Peyer's patch (tissue), 4 donors: ENCODE measurements around the gene NIBAN1. TPM values are rescaled to one million over a fixed set of nuclear protein-coding genes. Genes with fewer than 3 reads are reported as not detected.

Experiments
- DNase-seq, 3 donors: peaks; one replicate each; pipeline ENCODE4 v3.0.0-alpha.2; 2017 to 2019
- H3K27ac ChIP-seq, 4 donors: fragments of 200-600 bp; sonication (generic); one replicate each; pipeline ENCODE4 v1.5.1; 2016 to 2019
- H3K27me3 ChIP-seq, 2 donors: fragments of 200-600 bp; sonication (generic); one replicate each; pipeline ENCODE4 v1.5.1; 2019
- H3K36me3 ChIP-seq, 3 donors: fragments of 200-600 bp; sonication (generic); one replicate each; pipeline ENCODE4 v1.5.1; 2016 to 2019
- H3K4me1 ChIP-seq, 4 donors: fragments of 200-600 bp; sonication (generic); one replicate each; pipeline ENCODE4 v1.5.1; 2016 to 2019
- H3K4me3 ChIP-seq, 4 donors: fragments of 200-600 bp; sonication (generic); 1 replicate in 3 of 4; 2 replicates in 1 of 4; pipeline ENCODE4 v1.5.1; 2016 to 2019; ENCODE audit warnings: mild to moderate bottlenecking in 1 of 4
- H3K9me3 ChIP-seq, 4 donors: fragments of 200-600 bp; sonication (generic); one replicate each; pipeline ENCODE4 v1.5.1; 2016 to 2019; ENCODE audit warnings: mild to moderate bottlenecking in 1 of 4
- POLR2A ChIP-seq, 2 donors: fragments of 450-650 bp; IDR thresholded peaks; one replicate each; pipeline ENCODE4 v1.5.1; 2017; ENCODE audit warnings: antibody characterized with exemption in 2 of 2, mild to moderate bottlenecking in 2 of 2, moderate library complexity in 2 of 2
- total RNA-seq, 4 donors: library from RNA; depleted of rRNA; stranded (reverse); fragments of >200 nt; gene quantifications; one replicate each; pipeline ENCODE4 v1.1.0, GENCODE V29; 2016
- TF ChIP-seq, protein P1 (sequence below), 6 experiments: fragments of 450-650 bp in 4 of 6; fragments of 200-600 bp in 2 of 6; sonication (generic) in 1 of 6; IDR thresholded peaks; one replicate each; pipeline ENCODE4 v1.5.1; 2017 to 2019; ENCODE audit warnings: antibody characterized with exemption in 6 of 6, mild to moderate bottlenecking in 3 of 6, moderate library complexity in 1 of 6

The NIBAN1 gene
- total RNA-seq, 4 donors from 2014 or later, result 7.7 to 32.2 (median 9.5) TPM

DNA sequence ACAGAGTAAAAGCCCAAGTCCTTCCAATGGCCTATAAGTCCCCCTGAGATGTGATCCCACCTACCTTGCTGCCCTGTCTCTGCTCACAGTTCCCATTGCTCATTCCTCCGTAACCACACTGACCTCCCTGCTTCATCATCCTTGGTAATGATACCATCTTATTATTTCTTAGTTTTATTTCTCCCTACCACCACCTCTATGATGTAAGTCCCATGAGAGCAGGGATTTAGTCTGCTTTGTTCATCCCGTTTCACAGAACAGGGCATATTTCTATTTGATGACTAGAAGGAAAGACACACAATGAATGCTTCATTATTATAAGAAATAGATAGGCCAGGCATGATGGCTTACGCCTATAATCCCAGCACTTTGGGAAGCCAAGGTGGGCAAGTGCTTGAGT lies 22.5 kb downstream of the NIBAN1 start:
- TF ChIP-seq, protein P1, sequence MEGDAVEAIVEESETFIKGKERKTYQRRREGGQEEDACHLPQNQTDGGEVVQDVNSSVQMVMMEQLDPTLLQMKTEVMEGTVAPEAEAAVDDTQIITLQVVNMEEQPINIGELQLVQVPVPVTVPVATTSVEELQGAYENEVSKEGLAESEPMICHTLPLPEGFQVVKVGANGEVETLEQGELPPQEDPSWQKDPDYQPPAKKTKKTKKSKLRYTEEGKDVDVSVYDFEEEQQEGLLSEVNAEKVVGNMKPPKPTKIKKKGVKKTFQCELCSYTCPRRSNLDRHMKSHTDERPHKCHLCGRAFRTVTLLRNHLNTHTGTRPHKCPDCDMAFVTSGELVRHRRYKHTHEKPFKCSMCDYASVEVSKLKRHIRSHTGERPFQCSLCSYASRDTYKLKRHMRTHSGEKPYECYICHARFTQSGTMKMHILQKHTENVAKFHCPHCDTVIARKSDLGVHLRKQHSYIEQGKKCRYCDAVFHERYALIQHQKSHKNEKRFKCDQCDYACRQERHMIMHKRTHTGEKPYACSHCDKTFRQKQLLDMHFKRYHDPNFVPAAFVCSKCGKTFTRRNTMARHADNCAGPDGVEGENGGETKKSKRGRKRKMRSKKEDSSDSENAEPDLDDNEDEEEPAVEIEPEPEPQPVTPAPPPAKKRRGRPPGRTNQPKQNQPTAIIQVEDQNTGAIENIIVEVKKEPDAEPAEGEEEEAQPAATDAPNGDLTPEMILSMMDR (IDR thresholded peaks at IDR 0.05), result no peak
- no peak for TF ChIP-seq POLR2A (IDR thresholded peaks at IDR 0.05)
- H3K27ac ChIP-seq, result no peak overlapping the region
- no peaks in the 10 kb centered on the region for H3K36me3 ChIP-seq
- DNase-seq, result no peak
- H3K9me3 ChIP-seq, result no peaks in the 10 kb centered on the region
- no peaks in the 10 kb centered on the region for H3K4me1 ChIP-seq
- H3K4me3 ChIP-seq, result no peak overlapping the region
- no peaks in the 10 kb centered on the region for H3K27me3 ChIP-seq

DNA sequence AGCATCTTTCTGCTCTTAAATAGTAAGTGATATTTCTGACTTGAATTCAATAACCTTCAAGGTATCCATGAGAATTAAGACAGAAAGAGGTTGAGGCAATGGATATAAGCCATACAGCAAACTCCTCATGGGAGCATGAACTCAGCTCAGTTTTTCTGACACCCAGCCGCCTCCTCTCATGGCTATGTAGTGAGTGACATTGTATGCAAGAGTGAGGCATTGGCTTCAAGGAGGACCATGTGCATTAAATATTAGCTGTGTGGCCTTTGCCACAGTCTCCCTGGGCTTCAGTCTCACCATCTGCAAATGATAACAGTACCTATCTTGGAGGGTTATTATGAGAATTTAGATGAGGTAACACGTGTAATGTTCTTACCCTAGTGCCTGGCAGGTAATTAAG lies 23.4 kb downstream of the NIBAN1 start:
- H3K27ac ChIP-seq, result no peak overlapping the region
- H3K9me3 ChIP-seq, result no peaks in the 10 kb centered on the region
- H3K4me3 ChIP-seq, result no peak overlapping the region
- TF ChIP-seq, protein P1 (IDR thresholded peaks at IDR 0.05), result no peak
- no peak for TF ChIP-seq POLR2A (IDR thresholded peaks at IDR 0.05)
- H3K4me1 ChIP-seq, result no peaks in the 10 kb centered on the region
- H3K36me3 ChIP-seq, result no peaks in the 10 kb centered on the region
- no peaks in the 10 kb centered on the region for H3K27me3 ChIP-seq
- DNase-seq, result no peak

DNA sequence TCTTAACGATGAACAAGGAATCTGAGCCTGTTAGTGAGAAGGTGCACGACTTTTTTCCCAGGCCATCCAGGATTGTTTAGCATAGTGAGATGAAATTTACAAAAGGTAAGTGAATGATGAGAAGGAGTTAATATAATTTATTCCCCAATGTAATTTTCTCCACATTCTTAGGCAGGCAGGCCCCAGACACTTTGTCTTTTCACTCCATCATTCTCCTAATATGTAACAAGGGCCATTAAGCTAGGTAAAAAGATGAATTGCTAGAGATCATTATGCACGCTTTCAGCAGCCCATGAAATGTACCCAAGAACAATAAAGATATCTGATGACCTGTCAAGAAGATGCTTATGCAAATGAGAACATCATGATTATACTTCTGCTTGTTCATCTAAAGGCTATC lies 24.1 kb downstream of the NIBAN1 start:
- H3K27ac ChIP-seq, result no peak overlapping the region
- no peaks in the 10 kb centered on the region for H3K36me3 ChIP-seq
- no peaks in the 10 kb centered on the region for H3K9me3 ChIP-seq
- no peaks in the 10 kb centered on the region for H3K27me3 ChIP-seq
- no peak overlapping the region for H3K4me3 ChIP-seq
- no peak for DNase-seq
- H3K4me1 ChIP-seq, result no peaks in the 10 kb centered on the region
- TF ChIP-seq POLR2A (IDR thresholded peaks at IDR 0.05), result no peak
- TF ChIP-seq, protein P1 (IDR thresholded peaks at IDR 0.05), result no peak

DNA sequence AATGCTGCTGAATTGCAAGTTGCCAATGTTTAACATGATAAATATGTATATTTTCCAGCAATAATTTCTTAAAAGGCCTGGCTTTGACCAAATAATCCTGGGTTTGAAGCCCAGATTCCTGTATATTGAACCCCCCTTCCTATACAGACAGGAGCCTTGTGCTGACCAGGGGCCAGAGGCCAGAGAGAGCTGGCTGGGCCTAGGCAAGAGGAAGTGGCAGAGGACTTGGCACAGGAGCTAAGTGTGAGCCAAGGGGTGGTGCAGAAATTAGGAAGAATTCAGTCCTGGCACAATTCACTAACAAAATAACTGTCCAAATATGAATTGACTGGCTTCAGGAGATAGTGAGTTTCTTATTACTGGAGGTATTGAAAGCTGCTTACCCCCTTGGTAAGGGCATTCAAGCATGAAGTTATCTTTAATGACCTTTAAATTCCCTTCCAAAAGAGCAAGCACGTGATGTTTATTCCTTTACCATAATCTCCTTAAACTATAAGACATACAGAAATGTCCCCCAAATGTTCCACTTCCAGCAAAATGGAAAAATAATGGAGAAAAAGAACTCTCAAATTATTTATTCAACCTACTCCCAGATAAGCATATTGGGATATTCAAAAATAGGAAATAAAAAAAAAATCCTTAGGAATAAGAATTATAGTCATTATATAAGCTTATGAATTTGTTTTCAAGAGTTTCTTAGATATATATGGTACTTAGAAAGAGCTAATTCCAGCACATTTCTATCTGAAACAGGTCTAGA lies 26.6 kb downstream of the NIBAN1 start:
- TF ChIP-seq, protein P1 (IDR thresholded peaks at IDR 0.05), result no peak
- TF ChIP-seq POLR2A (IDR thresholded peaks at IDR 0.05), result no peak
- no peaks in the 10 kb centered on the region for H3K36me3 ChIP-seq
- H3K4me1 ChIP-seq, result no peaks in the 10 kb centered on the region
- no peaks in the 10 kb centered on the region for H3K27me3 ChIP-seq
- H3K4me3 ChIP-seq, result no peak overlapping the region
- no peak overlapping the region for H3K27ac ChIP-seq
- DNase-seq, result no peak
- no peaks in the 10 kb centered on the region for H3K9me3 ChIP-seq

DNA sequence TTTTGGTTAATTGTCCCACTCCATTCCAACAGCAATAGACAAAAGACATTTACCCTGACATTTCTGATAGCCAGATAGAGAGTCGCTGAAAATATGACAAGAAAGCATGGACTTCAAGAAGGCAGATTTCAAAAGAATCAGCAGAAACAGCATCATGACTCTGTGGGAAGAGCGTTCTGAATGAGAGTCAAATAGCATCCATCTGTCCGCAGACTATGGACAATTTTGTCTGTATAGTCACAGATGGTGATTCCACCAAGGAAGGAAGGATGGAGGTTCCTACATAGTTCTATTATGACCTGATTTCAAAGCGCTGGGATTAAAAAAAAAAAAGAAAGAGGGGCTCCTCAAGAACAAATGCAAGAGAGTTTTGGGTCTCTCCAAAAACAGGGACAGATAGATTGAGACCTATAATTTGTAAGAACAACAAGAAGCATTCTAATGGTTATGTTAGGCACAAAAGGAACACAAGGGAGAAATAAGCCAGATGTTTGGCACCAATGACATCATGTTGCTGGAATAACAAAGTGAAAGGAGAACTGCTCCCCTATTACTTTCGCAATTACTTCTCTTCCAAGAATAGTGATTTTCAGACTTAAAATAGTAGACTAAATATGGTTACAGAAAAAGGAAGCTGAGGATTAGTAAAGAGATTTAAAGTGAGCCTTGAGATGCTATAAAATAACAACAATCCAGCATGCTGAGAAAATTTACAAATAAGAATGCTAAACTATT lies 28.5 kb downstream of the NIBAN1 start:
- H3K36me3 ChIP-seq, result no peaks in the 10 kb centered on the region
- DNase-seq, result no peak
- H3K9me3 ChIP-seq, result no peaks in the 10 kb centered on the region
- H3K27me3 ChIP-seq, result no peaks in the 10 kb centered on the region
- H3K4me3 ChIP-seq, result no peak overlapping the region
- H3K27ac ChIP-seq, result peak overlapping the region in 1 of 4 donors; percentile 26
- no peak for TF ChIP-seq POLR2A (IDR thresholded peaks at IDR 0.05)
- TF ChIP-seq, protein P1 (IDR thresholded peaks at IDR 0.05), result no peak
- no peaks in the 10 kb centered on the region for H3K4me1 ChIP-seq
